KMS-11 (cell line): ENCODE data around the gene LMAN1.

Source experiments
- H2AFZ ChIP-seq: fragments of 200-600 bp; sonication (generic); 2 replicates; pipeline ENCODE4 v1.6.1; 2016; ENCODE audit warnings: antibody characterized with exemption, mixed run types, low read depth
- H3K27ac ChIP-seq: fragments of 200-600 bp; sonication (generic); 2 replicates; pipeline ENCODE4 v1.6.1; 2016; ENCODE audit warnings: mild to moderate bottlenecking, mixed run types
- H3K27me3 ChIP-seq: fragments of 200-600 bp; sonication (generic); 2 replicates; pipeline ENCODE4 v1.6.1; 2017; ENCODE audit warnings: mild to moderate bottlenecking, low read depth, mixed run types, moderate library complexity; ENCODE audit not compliant: insufficient read depth
- H3K36me3 ChIP-seq: fragments of 200-600 bp; sonication (generic); 2 replicates; pipeline ENCODE4 v1.6.1; 2017; ENCODE audit warnings: mild to moderate bottlenecking, mixed run types; ENCODE audit not compliant: insufficient read depth
- H3K4me1 ChIP-seq: fragments of 200-600 bp; sonication (generic); 2 replicates; pipeline ENCODE4 v1.6.1; 2016; ENCODE audit warnings: mild to moderate bottlenecking, low read depth, mixed run types; ENCODE audit not compliant: poor library complexity, severe bottlenecking
- H3K4me2 ChIP-seq: fragments of 200-600 bp; sonication (generic); 2 replicates; pipeline ENCODE4 v1.7.0; 2016; ENCODE audit warnings: mild to moderate bottlenecking, mixed run types
- H3K4me3 ChIP-seq: fragments of 200-600 bp; sonication (generic); IDR thresholded peaks from 2 replicates; pipeline ENCODE4 v1.6.1; 2017; ENCODE audit warnings: low read depth, low read length, mixed read lengths; ENCODE audit not compliant: insufficient read depth
- H3K79me2 ChIP-seq: fragments of 200-600 bp; sonication (generic); 2 replicates; pipeline ENCODE4 v1.6.1; 2016; ENCODE audit warnings: low read depth, mixed run types; ENCODE audit not compliant: insufficient read depth
- H3K9ac ChIP-seq: fragments of 200-600 bp; sonication (generic); 2 replicates; pipeline ENCODE4 v1.6.1; 2016; ENCODE audit warnings: mild to moderate bottlenecking, mixed run types
- H4K20me1 ChIP-seq: fragments of 200-600 bp; sonication (generic); 2 replicates; pipeline ENCODE4 v1.6.1; 2016; ENCODE audit warnings: mild to moderate bottlenecking, mixed run types; ENCODE audit not compliant: insufficient read depth
- CTCF ChIP-seq: fragments of 200-600 bp; sonication (generic); conservative IDR thresholded peaks from 2 replicates; pipeline ENCODE4 v1.6.1; 2017; ENCODE audit warnings: low read depth, mild to moderate bottlenecking, antibody characterized with exemption, low read length, moderate library complexity, mixed read lengths

LMAN1 gene

GRCh38 chr18:59305295-59305694 is 53.8 kb downstream of the LMAN1 start:
- Histone ChIP-seq H4K20me1 (no peaks in the 10 kb centered on the region), H3K9ac (no peak overlapping the region), H3K27me3 (no peaks in the 10 kb centered on the region), H3K4me1 (peaks cover 3% of the 10 kb centered on the region), H2AFZ (no peak overlapping the region), H3K36me3 (no peaks in the 10 kb centered on the region), H3K27ac (no peak overlapping the region), H3K79me2 (no peaks in the 10 kb centered on the region), H3K4me2 (no peak overlapping the region), H3K4me3 (no peak overlapping the region)
- TF ChIP-seq CTCF: no peak

- Histone ChIP-seq H2AFZ (no peak overlapping the region), H3K79me2 (no peaks in the 10 kb centered on the region), H3K4me2 (no peak overlapping the region), H3K9ac (no peak overlapping the region), H3K4me1 (no peaks in the 10 kb centered on the region), H3K36me3 (no peaks in the 10 kb centered on the region), H3K27me3 (no peaks in the 10 kb centered on the region), H3K4me3 (no peak overlapping the region), H3K27ac (no peak overlapping the region), H4K20me1 (no peaks in the 10 kb centered on the region)
- no peak for TF ChIP-seq CTCF
Observed at GRCh38 chr18:59303656-59304195, 55.3 kb downstream of the LMAN1 start.

GRCh38 chr18:59303006-59303405 is 56.1 kb downstream of the LMAN1 start:
- Histone ChIP-seq H3K27ac (no peak overlapping the region), H4K20me1 (no peaks in the 10 kb centered on the region), H3K79me2 (no peaks in the 10 kb centered on the region), H3K4me1 (no peaks in the 10 kb centered on the region), H2AFZ (no peak overlapping the region), H3K4me3 (no peak overlapping the region), H3K27me3 (no peaks in the 10 kb centered on the region), H3K4me2 (no peak overlapping the region), H3K36me3 (no peaks in the 10 kb centered on the region), H3K9ac (no peak overlapping the region)
- no peak for TF ChIP-seq CTCF

- Histone ChIP-seq H2AFZ (no peak overlapping the region), H3K9ac (no peak overlapping the region), H3K79me2 (no peaks in the 10 kb centered on the region), H3K4me1 (no peaks in the 10 kb centered on the region), H3K27ac (no peak overlapping the region), H3K4me2 (no peak overlapping the region), H3K4me3 (no peak overlapping the region), H4K20me1 (no peaks in the 10 kb centered on the region), H3K36me3 (no peaks in the 10 kb centered on the region), H3K27me3 (no peaks in the 10 kb centered on the region)
- TF ChIP-seq CTCF: no peak
Observed at GRCh38 chr18:59301929-59302328, 57.1 kb downstream of the LMAN1 start.
